ENCODE measurements around the gene NFIA.

- no peak for TF ChIP-seq CTCF (IDR thresholded peaks at IDR 0.05)
- TF ChIP-seq EZH2 (IDR thresholded peaks at IDR 0.05; ENCODE audit: borderline replicate concordance, insufficient read depth, low read depth, low read length, poor library complexity, severe bottlenecking): no peak
Observed at GRCh38 chr1:61386770-61387169, 304.4 kb downstream of the NFIA start.

All from B cell (primary cell).